Psoas muscle (tissue), 8 donors: ENCODE results near the gene EIF6. TPM values are rescaled to one million over a fixed set of nuclear protein-coding genes. Genes with fewer than 3 reads are reported as not detected.

ENCODE experiments used
- ATAC-seq, 4 donors: fragments of 200-7000 bp; cut with Tn5 transposase; one replicate each; pipeline ENCODE4 v1.9.1; 2020; ENCODE audit warnings: moderate library complexity in 3 of 4, mild to moderate bottlenecking in 2 of 4
- DNase-seq, 2 donors: peaks; one replicate each; pipeline ENCODE4 v3.0.0-alpha.2; 2020
- H3K27ac ChIP-seq: fragments of 200-600 bp; one replicate; pipeline ENCODE4 v1.8.0; 2022
- H3K27me3 ChIP-seq, 3 donors: fragments of 200-600 bp in 1 of 3; one replicate each; pipeline versions ENCODE4 v1.6.1 to v1.8.0; 2013 to 2022; ENCODE audit warnings: low read length in 2 of 3, mild to moderate bottlenecking in 2 of 3, moderate library complexity in 1 of 3; ENCODE audit not compliant: insufficient read depth in 3 of 3
- H3K36me3 ChIP-seq, 2 donors: fragments of 200-600 bp in 1 of 2; one replicate each; pipeline versions ENCODE4 v1.6.1 to v1.8.0; 2013 to 2022; ENCODE audit warnings: low read depth in 1 of 2, mild to moderate bottlenecking in 1 of 2, moderate library complexity in 1 of 2; ENCODE audit not compliant: insufficient read depth in 1 of 2
- H3K4me1 ChIP-seq: fragments of 200-600 bp; one replicate; pipeline ENCODE4 v1.8.0; 2022
- H3K4me3 ChIP-seq: fragments of 200-600 bp; one replicate; pipeline ENCODE4 v1.8.0; 2022; ENCODE audit warnings: mild to moderate bottlenecking
- H3K9me3 ChIP-seq: fragments of 200-600 bp; one replicate; pipeline ENCODE4 v1.8.0; 2022
- CTCF ChIP-seq: fragments of 200-600 bp; IDR thresholded peaks from one replicate; pipeline ENCODE4 v1.8.0; 2022; ENCODE audit warnings: antibody characterized with exemption
- WGBS, 3 donors: extraction: QIAGEN DNeasy Blood & Tissue Kit; methylation state at CpG; one replicate each; pipeline versions ENCODE4 v1.1.6 to v1.1.7; 2013; 5-methylcytosine and 5-hydroxymethylcytosine counted together
- intact Hi-C, 2 donors: fragments of 100-400 bp; cut with DNase I; formaldehyde crosslinking; loops; one replicate each; pipeline versions ENCODE4 v1.11.0 to v1.14.2; 2022
- long read RNA-seq, 2 donors: library from polyadenylated mRNA; unstranded; transcript quantifications; one replicate each; pipeline ENCODE4 v2.0.0, GENCODE V29; 2021
- polyA plus RNA-seq, 3 donors: library from polyadenylated mRNA; stranded (reverse); fragments of 200-250 nt; gene quantifications; one replicate each; pipeline ENCODE4 v1.2.3, GENCODE V29; 2013
- total RNA-seq, 4 donors: library from RNA; stranded (reverse); fragmentation: NEBNext Ultra II Directional in 2 of 4; extraction: Animal tissue kit (Norgen Biotek cat#: 25700) in 2 of 4; gene quantifications; one replicate each; pipeline versions ENCODE4 v1.2.1 to v1.2.4, GENCODE V29; 2021 to 2023
- donor health status: healthy with polysubstance abuse.
- donor health status: DM: no; HTN: no; CAD: no; lungs with moderate emphysema.
- donor health status: Bipolar disorder and iron deficiency.
- donor health status: healthy.
- donor health status: DM: yes; HTN: yes; CAD: no.
- donor health status: DM: no; HTN: no; CAD: no.
- donor health status: DM: no; HTN: no; CAD: no.
- donor health status: DM: yes; HTN: yes; CAD: no.

Gene EIF6
- total RNA-seq (10 to 100 TPM; 44.3 to 65.5 (median 52.6) TPM), polyA plus RNA-seq (100 to 1,000 TPM in 1 of 3 donors, 10 to 100 TPM in 2; 63.0 to 169 (median 71.1) TPM)
- long read RNA-seq, donor 1, transcript EIF6-201 (6 exons, 1,252 nt), result minor isoform, 8 of 37 reads
- long read RNA-seq, donor 1, transcript EIF6-203 (7 exons, 1,289 nt), result major isoform, 16 of 37 reads
- long read RNA-seq, donor 1, partial matches to known transcripts, result 10 of 37 reads
- long read RNA-seq, donor 1, other reads (novel, unspliced or antisense), result 3 of 37 reads
- long read RNA-seq, donor 2, transcript EIF6-203 (7 exons, 1,289 nt), result major isoform, 21 of 35 reads
- long read RNA-seq, donor 2, transcript EIF6-201 (6 exons, 1,252 nt), result minor isoform, 6 of 35 reads
- long read RNA-seq, donor 2, partial matches to known transcripts, result 2 of 35 reads
- long read RNA-seq, donor 2, other reads (novel, unspliced or antisense), result 3 of 35 reads

- peak; percentile 90 to 96 (median 92) for ATAC-seq
- Histone ChIP-seq H3K36me3 (peaks cover 2 to 36% of the 10 kb centered on the region in 2 donors), H3K27ac (peak within 1 kb of the TSS; percentile 82), H3K4me1 (peaks cover 11% of the 10 kb centered on the region), H3K4me3 (peak within 1 kb of the TSS; percentile 82), H3K27me3 (no peaks in the 10 kb centered on the region), H3K9me3 (no peaks in the 10 kb centered on the region)
- 0 to 1% (median 0%) methylated on average over 50 to 61 of the region's 61 CpGs for WGBS, 3 donors
- TF ChIP-seq CTCF, result no peak
- intact Hi-C loops, result no loop called here
- peak; percentile 86 to 92 for DNase-seq
Measured at GRCh38 chr20:35284267-35284991, at the start of gene EIF6. Gene EIF6 (minus strand): TSS chr20:35284772. CDS start chr20:35284487, 285 bp downstream.

DNA sequence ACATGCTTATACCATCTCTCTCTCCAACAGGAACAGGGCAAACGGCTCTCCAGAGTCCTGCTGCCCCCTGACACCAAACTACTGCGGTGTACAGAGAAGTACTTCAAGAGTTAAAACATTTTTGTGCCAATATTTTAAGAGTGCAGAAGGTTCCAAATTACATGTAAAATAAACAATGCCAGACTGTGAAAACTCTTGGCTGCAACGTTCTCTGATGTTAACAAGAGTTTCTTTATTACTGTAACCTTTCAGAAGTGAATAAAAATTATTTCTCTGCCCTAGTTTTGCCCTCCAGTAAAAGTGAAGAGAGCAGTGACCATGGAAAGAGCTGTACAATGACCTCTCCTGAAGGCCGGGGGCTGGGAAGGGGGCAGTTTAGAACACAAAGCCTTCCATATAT lies 49.0 kb upstream of the EIF6 start:
- Histone ChIP-seq H3K4me3 (no peak overlapping the region), H3K4me1 (peaks cover 4% of the 10 kb centered on the region), H3K9me3 (no peaks in the 10 kb centered on the region), H3K36me3 (no peaks in the 10 kb centered on the region), H3K27me3 (no peaks in the 10 kb centered on the region), H3K27ac (no peak overlapping the region)
- intact Hi-C loops, result no loop called here
- no peak for TF ChIP-seq CTCF
- DNase-seq (no peak), ATAC-seq (no peak)
- 62 to 71% (median 65%) methylated on average over 4 of the region's 4 CpGs for WGBS, 3 donors

GRCh38 chr20:35332540-35333200 lies 48.1 kb upstream of the EIF6 start:
- no peak overlapping the region for H3K4me3 ChIP-seq
- no peak overlapping the region for H3K27ac ChIP-seq
- no peaks in the 10 kb centered on the region for H3K27me3 ChIP-seq
- no peak for TF ChIP-seq CTCF
- ATAC-seq (no peak), DNase-seq (no peak)
- no peaks in the 10 kb centered on the region for H3K9me3 ChIP-seq
- no peaks in the 10 kb centered on the region for H3K36me3 ChIP-seq
- 72 to 85% (median 77%) methylated on average over 5 of the region's 5 CpGs for WGBS, 3 donors
- intact Hi-C loops, result no loop called here
- H3K4me1 ChIP-seq, result peaks cover 6% of the 10 kb centered on the region

- Histone ChIP-seq H3K27me3 (no peaks in the 10 kb centered on the region), H3K36me3 (no peaks in the 10 kb centered on the region), H3K4me1 (peaks cover 30% of the 10 kb centered on the region), H3K4me3 (no peak overlapping the region), H3K9me3 (no peaks in the 10 kb centered on the region), H3K27ac (no peak overlapping the region)
- ATAC-seq, result peak; percentile 72 to 81 (median 76)
- DNase-seq, result peak; percentile 42 to 60
- peak; percentile 47 for TF ChIP-seq CTCF
- intact Hi-C loops, result loop anchor here in 1 of 2 donors (5.0 kb wide), 1 partner anchor 38 kb away; no protein-coding TSS in a partner anchor
- 81 to 89% (median 85%) methylated on average over 4 of the region's 4 CpGs for WGBS, 3 donors
Measured at GRCh38 chr20:35329435-35330139, 45.0 kb upstream of the EIF6 start.
